Ectodermal cell (in vitro differentiated cells): ENCODE data around the gene FYB2.

ENCODE experiments used
- H3K27ac ChIP-seq: 2 replicates; pipeline ENCODE4 v1.7.0; 2013; ENCODE audit warnings: mild to moderate bottlenecking, low read depth, low read length; ENCODE audit not compliant: insufficient read depth, poor library complexity, severe bottlenecking
- H3K27me3 ChIP-seq: 2 replicates; pipeline ENCODE4 v1.7.0; 2013; ENCODE audit warnings: mild to moderate bottlenecking, low read length; ENCODE audit not compliant: insufficient read depth, control insufficient read depth, poor library complexity, severe bottlenecking
- H3K36me3 ChIP-seq: one replicate; pipeline ENCODE4 v1.7.0; 2013; ENCODE audit warnings: low read length; ENCODE audit not compliant: control insufficient read depth, insufficient read depth
- H3K4me1 ChIP-seq: one replicate; pipeline ENCODE4 v1.7.0; 2013; ENCODE audit warnings: low read length; ENCODE audit not compliant: control insufficient read depth, insufficient read depth
- H3K4me3 ChIP-seq: 2 replicates; pipeline ENCODE4 v1.7.0; 2013; ENCODE audit warnings: low read depth, low read length, control low read depth; ENCODE audit not compliant: insufficient read depth
- H3K9me3 ChIP-seq: 2 replicates; pipeline ENCODE4 v1.7.0; 2013; ENCODE audit warnings: mild to moderate bottlenecking, low read length, moderate library complexity; ENCODE audit not compliant: control insufficient read depth
- WGBS, 2 experiments: methylation state at CpG; one replicate each; pipeline ENCODE4 v1.1.7; 2013; ENCODE audit warnings: missing lambda C conversion rate in 2 of 2; 5-methylcytosine and 5-hydroxymethylcytosine counted together

The FYB2 gene

DNA sequence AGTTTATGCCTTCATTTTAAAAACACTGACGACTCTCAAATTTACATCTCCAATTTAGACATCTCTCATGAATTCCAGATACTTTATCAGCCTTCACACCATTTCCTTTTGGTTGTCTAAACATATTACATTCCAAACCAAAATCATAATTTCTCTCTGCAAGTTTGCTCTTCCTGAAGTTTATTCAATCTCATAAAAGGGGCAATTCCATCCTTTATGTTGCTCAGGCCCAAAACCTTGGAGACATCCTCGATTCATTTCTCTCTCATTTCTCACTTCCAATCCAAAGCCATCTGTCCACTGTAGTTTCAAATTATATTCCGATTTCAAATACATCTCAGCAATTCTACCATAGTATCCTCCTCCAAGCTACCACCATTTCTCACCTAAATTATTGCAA lies 74.0 kb downstream of the FYB2 start:
- no peaks in the 10 kb centered on the region for H3K36me3 ChIP-seq
- no peak overlapping the region for H3K27ac ChIP-seq
- no peaks in the 10 kb centered on the region for H3K4me1 ChIP-seq
- H3K9me3 ChIP-seq = no peaks in the 10 kb centered on the region
- H3K27me3 ChIP-seq = no peaks in the 10 kb centered on the region
- no peak overlapping the region for H3K4me3 ChIP-seq
- 94 to 95% methylated on average over 3 of the region's 3 CpGs for WGBS, 2 experiments

DNA sequence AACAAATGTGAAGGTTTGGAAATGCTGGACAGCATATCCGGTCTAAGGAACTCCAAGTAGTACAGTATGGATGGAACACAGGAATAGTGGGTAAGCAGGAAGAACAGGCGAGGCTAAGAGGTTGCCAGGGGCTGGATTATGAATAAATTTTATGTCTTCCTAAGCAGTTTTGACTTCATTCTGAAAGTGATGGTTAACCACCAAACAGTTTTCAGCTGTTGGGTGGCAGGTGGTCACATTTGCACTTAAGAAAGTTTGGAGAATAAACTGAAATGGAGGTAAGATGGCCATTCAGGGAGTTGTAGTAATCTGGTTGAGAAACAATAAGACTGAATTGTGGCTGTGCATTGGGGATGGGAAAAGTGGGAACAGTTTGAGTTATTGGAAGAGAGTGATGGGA lies 90.2 kb downstream of the FYB2 start:
- Histone ChIP-seq H3K4me3 (no peak overlapping the region), H3K27me3 (no peaks in the 10 kb centered on the region), H3K4me1 (no peaks in the 10 kb centered on the region), H3K36me3 (no peaks in the 10 kb centered on the region), H3K9me3 (no peaks in the 10 kb centered on the region), H3K27ac (no peak overlapping the region)
- 72 to 73% methylated on average over 2 of the region's 2 CpGs for WGBS, 2 experiments

DNA sequence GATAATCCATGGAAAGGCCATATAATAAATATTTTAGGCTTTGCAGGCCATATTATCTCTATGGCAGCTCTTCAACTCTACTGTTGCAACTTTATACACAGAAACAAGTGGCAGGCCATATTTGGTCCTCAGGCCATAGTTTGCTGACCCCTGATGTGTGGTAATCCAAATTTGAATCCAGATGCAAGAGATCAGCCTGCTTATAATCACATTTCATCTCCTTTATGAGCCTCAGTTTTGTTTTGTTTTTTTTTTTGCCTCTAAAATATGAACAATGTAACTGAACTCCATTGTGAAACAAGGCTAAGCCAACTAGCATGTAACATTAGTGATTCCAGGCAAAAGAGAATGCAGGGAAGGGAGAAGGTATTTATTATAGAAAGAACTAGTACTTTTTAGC lies 92.5 kb downstream of the FYB2 start:
- no peak overlapping the region for H3K4me3 ChIP-seq

DNA sequence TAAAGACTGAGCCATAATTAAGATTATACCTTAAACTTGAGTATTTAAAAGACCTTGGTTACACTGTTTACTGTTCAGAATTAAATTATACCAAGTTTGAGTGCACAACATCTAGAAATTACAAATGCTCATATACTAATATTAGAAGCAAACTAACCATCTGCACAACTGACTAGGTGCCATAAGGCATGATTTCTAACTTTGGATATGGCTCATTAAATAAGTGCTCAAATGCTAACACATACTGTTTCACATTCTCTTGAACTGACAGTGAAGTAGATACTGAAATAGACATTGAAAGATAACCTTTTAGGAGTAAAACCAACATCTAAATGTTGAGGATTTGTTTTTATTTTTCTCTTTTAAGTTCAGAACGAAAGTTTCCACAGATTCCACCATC lies 100.0 kb downstream of the FYB2 start:
- no peak overlapping the region for H3K27ac ChIP-seq
- 78 to 82% methylated on average over 1 of the region's 1 CpG for WGBS, 2 experiments
- H3K27me3 ChIP-seq = no peaks in the 10 kb centered on the region
- H3K4me3 ChIP-seq = no peak overlapping the region
- no peaks in the 10 kb centered on the region for H3K36me3 ChIP-seq
- no peaks in the 10 kb centered on the region for H3K9me3 ChIP-seq
- H3K4me1 ChIP-seq = no peaks in the 10 kb centered on the region

More for the DNA sequence above, 92.5 kb downstream of the FYB2 start:
- Histone ChIP-seq H3K27ac (no peak overlapping the region), H3K27me3 (no peaks in the 10 kb centered on the region), H3K36me3 (no peaks in the 10 kb centered on the region), H3K9me3 (no peaks in the 10 kb centered on the region), H3K4me1 (no peaks in the 10 kb centered on the region)

DNA sequence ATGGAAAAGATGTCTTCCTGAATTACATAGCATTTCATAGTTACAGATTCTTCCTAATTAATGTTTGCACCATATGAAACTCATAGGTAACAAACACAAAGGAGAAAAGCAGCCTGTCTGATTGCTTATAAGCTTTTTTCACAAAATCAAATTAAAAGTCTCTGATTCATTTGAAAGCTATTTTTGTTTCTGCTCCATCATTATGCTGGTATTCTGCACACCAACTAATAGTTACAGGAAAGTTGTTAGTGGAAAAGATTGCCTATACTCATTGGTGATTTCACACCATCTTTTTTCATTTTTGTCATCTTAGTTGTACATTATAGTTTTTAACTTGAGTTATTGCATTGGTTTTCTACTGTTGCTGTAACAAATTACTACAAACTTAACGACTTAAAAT lies 104.0 kb downstream of the FYB2 start:
- Histone ChIP-seq H3K4me1 (no peaks in the 10 kb centered on the region), H3K27me3 (no peaks in the 10 kb centered on the region), H3K36me3 (no peaks in the 10 kb centered on the region), H3K27ac (no peak overlapping the region), H3K9me3 (no peaks in the 10 kb centered on the region), H3K4me3 (no peak overlapping the region)
- WGBS, 2 experiments = 100% methylated on average over 1 of the region's 1 CpG; no CpG with 5 or more reads in 1 of the 2 experiments

DNA sequence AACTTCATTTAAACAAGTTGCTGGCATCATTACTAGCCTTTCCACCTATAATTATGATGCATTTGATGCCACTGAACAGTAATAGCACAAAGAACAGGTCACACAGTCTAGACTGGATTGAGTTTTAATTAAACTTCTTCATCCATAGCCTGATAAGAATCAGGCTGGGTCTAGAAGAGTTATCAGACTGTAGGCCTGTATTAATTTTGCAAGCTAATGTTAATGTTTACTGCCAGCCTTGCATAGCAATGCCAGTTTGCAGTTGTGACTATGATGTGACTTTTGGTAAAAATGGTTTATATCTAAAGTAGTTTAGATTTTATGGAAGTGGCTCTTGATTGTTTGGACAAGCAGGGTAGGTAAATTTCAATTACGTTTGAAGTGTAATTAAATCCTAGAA lies 106.1 kb downstream of the FYB2 start:
- H3K9me3 ChIP-seq = no peaks in the 10 kb centered on the region
- no peaks in the 10 kb centered on the region for H3K4me1 ChIP-seq
- 92 to 100% methylated on average over 1 of the region's 1 CpG for WGBS, 2 experiments
- no peaks in the 10 kb centered on the region for H3K27me3 ChIP-seq
- H3K36me3 ChIP-seq = no peaks in the 10 kb centered on the region
- no peak overlapping the region for H3K27ac ChIP-seq
- H3K4me3 ChIP-seq = no peak overlapping the region

DNA sequence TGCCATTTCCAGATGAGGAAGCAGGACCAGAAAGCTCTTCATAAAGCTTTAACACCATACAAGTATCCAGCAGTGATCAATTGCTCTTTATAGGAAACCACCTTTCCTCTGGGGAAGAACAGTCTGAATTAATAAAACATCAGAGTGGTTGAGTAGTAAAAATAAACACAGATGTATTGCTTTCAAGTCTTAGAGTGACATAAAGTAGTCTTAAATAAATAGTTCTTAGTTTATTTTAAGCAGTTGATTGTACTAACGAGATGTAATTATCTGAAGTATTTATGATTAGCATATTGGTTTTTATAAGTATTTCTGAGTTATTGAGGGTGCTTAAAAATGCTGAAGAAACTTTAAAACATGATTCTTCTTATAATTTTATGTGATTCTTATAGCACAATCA lies 107.1 kb downstream of the FYB2 start:
- Histone ChIP-seq H3K27me3 (no peaks in the 10 kb centered on the region), H3K27ac (no peak overlapping the region), H3K36me3 (peaks cover 5% of the 10 kb centered on the region), H3K9me3 (no peaks in the 10 kb centered on the region), H3K4me1 (no peaks in the 10 kb centered on the region), H3K4me3 (no peak overlapping the region)
- WGBS, 2 experiments = 100% methylated on average over 1 of the region's 1 CpG

DNA sequence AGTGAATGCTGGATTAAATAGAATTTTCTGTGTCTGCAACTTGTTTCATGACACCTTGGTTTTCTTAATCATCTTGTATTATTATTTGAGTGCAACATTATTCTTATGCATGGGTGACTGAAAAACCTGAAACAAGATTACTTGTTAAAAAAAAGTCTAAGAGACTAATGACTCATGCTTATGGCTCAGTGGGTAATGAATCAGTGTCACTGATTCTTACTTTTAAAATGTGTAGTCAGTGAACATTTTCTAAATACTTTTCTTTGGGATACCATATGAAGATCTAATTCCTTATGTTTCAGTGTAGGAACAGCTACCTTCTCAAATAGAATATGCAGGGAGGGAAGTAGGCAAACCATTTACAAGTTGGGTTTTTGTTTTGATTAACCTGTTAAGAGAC lies 108.6 kb downstream of the FYB2 start:
- Histone ChIP-seq H3K4me1 (no peaks in the 10 kb centered on the region), H3K27me3 (no peaks in the 10 kb centered on the region), H3K27ac (no peak overlapping the region), H3K36me3 (peaks cover 11% of the 10 kb centered on the region), H3K9me3 (no peaks in the 10 kb centered on the region), H3K4me3 (no peak overlapping the region)

DNA sequence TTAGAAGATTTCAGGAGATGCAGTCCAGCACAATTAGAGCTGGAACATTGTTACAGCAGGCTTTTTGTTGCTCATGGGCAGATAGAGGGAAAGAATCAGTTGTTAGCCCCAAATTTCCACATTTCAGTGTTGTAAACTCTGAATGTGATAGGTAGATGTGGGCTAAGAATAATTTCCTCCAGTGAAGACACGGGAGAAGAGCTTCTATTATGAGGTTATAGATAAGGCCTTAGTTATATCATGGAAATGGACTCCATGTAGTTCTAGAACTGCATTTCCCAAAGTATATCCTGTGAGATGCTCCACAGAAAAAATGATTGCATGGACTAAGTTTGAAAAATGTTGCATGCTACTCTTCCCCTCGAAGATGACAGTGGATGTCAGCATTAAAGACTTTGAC lies 109.2 kb downstream of the FYB2 start:
- H3K9me3 ChIP-seq = no peaks in the 10 kb centered on the region
- no peak overlapping the region for H3K4me3 ChIP-seq
- no peaks in the 10 kb centered on the region for H3K4me1 ChIP-seq
- no peaks in the 10 kb centered on the region for H3K27me3 ChIP-seq
- H3K27ac ChIP-seq = no peak overlapping the region
- peaks cover 11% of the 10 kb centered on the region for H3K36me3 ChIP-seq
- WGBS, 2 experiments = 91 to 94% methylated on average over 2 of the region's 2 CpGs

DNA sequence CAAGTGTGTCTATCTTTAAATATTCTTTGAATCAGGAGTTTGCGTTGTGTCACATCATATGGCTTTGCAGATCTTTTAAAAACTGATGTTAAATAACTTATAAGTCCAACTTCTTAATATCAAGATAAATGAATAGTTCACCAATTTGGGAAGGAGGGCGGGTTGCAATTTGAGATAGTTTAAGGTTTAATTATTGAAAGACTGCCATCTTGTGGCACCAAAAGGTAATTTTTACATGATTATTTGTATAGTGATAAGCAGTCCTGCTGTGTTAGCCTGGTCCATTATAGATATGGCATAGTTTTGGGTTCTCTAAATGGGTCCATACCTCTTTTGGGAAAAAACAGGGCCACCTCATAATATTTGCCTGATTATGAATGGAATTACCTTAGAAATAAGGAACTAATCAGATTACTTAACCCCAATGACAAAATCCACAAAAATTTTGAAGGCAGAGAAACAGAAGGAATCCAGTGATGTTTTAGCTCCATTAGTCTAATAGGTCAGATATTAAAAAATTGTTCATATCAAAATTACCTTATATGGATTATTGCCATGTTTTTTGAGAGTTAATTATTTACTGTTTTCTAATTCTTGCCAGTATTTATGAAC lies 109.8 kb downstream of the FYB2 start:
- WGBS, 2 experiments = 39 to 45% methylated on average over 1 to 2 of the region's 2 CpGs
- H3K4me3 ChIP-seq = no peak overlapping the region
- H3K4me1 ChIP-seq = no peaks in the 10 kb centered on the region
- no peaks in the 10 kb centered on the region for H3K9me3 ChIP-seq
- no peaks in the 10 kb centered on the region for H3K27me3 ChIP-seq
- H3K27ac ChIP-seq = no peak overlapping the region
- H3K36me3 ChIP-seq = peaks cover 11% of the 10 kb centered on the region

DNA sequence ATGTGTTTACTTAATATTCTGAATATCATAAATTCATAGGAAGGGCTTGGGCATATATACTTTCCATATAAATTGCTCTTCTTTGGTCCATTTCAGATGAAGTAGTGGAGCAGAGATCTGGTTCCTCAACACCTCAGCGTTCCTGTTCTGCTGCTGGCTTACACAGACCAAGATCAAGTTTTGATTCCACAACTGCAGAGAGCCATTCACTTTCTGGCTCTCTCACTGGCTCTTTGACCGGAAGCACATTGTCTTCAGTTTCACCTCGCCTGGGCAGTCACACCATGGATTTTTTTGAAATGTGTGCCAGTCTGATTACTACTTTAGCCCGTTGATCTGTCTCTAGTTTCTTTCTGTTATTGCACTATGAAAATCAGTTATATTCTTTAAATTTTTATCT lies 111.8 kb downstream of the FYB2 start:
- no peaks in the 10 kb centered on the region for H3K9me3 ChIP-seq
- no peaks in the 10 kb centered on the region for H3K4me1 ChIP-seq
- peaks cover 11% of the 10 kb centered on the region for H3K36me3 ChIP-seq
- no peak overlapping the region for H3K4me3 ChIP-seq
- no peak overlapping the region for H3K27ac ChIP-seq
- no peaks in the 10 kb centered on the region for H3K27me3 ChIP-seq
- 92 to 96% methylated on average over 3 to 4 of the region's 4 CpGs for WGBS, 2 experiments
